SJSA1 (cell line): ENCODE measurements around the gene ELAC2. TPM values are rescaled to one million over a fixed set of nuclear protein-coding genes. Genes with fewer than 3 reads are reported as not detected.

ENCODE experiments used
- DNase-seq, 2 experiments: peaks; one replicate each; pipeline ENCODE4 v3.0.0-alpha.2; 2015 to 2020; ENCODE audit warnings: low spot score in 2 of 2, low read depth in 1 of 2
- H3K27ac ChIP-seq: fragments of 250-450 bp; sonication (Bioruptor Pico); 2 replicates; pipeline ENCODE4 v1.5.1; 2020; ENCODE audit warnings: mild to moderate bottlenecking, moderate library complexity
- H3K27me3 ChIP-seq: fragments of 250-450 bp; sonication (Bioruptor Pico); replicated peaks from 2 replicates; pipeline ENCODE4 v1.5.1; 2020; ENCODE audit warnings: mild to moderate bottlenecking, moderate library complexity
- H3K36me3 ChIP-seq: fragments of 250-450 bp; sonication (Bioruptor Pico); 2 replicates; pipeline ENCODE4 v1.5.1; 2020; ENCODE audit warnings: mild to moderate bottlenecking
- H3K4me1 ChIP-seq: fragments of 250-450 bp; sonication (Bioruptor Pico); replicated peaks from 2 replicates; pipeline ENCODE4 v1.6.1; 2021; ENCODE audit warnings: mild to moderate bottlenecking
- H3K4me3 ChIP-seq: fragments of 250-450 bp; sonication (Bioruptor Pico); 2 replicates; pipeline ENCODE4 v1.5.1; 2020; ENCODE audit warnings: mild to moderate bottlenecking
- H3K9me3 ChIP-seq: fragments of 250-450 bp; sonication (Bioruptor Pico); replicated peaks from 2 replicates; pipeline ENCODE4 v1.5.1; 2020; ENCODE audit warnings: mild to moderate bottlenecking
- total RNA-seq: library from RNA; depleted of rRNA; stranded (reverse); fragments of >200 nt; shearing (Covaris generic); gene quantifications from 2 replicates; pipeline ENCODE4 v1.2.3, GENCODE V29; 2014

Gene ELAC2
- total RNA-seq, 1 experiment from 2014 or later, result 55.7 TPM

DNA sequence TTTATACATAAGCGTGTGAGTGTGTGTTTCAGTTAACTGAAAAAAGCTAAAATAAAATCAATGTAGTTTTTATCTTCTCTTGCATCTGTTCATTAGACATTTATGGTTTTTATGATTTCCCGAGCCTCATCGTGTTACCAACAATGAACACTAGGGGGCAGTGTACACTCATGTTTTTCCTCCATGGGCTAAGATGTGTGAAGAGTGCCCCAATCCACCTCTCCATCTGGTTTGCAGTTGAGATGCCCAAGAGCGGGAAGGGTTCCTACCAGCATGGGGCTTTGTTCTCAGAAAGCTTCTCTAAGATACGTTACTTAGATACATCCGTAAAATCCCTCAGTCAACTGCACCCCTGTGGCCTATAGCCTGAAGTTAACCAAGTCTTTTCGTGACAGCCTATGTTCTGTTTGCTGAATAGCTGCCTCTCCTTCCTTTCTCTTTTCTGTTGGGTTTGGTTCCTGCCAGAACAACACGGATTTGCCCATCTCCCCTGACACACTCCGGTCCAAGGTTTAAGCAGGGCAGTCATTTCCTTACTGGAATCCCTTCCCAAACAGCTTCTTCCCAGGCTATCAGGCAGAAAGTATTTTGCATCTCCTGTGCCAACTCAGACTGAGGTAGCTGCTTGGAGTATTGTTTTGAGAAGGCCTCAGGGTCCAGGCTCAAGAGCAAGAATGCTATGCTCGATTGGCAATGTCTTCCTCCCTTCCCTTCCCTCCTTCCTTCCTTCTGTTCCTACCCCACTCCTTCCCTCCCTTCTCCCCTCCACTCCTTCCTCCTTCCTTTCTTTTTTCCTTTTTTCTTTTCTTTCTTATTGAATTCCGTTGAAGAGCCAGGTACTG is 12.9 kb upstream of the ELAC2 start:
- H3K36me3 ChIP-seq, result no peaks in the 10 kb centered on the region
- no peaks in the 10 kb centered on the region for H3K27me3 ChIP-seq
- no peak overlapping the region for H3K4me3 ChIP-seq
- no peak overlapping the region for H3K27ac ChIP-seq
- H3K4me1 ChIP-seq, result peaks cover 8% of the 10 kb centered on the region
- peak; percentile 53 to 70 for DNase-seq
- no peaks in the 10 kb centered on the region; the same call in 1 of the 2 replicates for H3K9me3 ChIP-seq

DNA sequence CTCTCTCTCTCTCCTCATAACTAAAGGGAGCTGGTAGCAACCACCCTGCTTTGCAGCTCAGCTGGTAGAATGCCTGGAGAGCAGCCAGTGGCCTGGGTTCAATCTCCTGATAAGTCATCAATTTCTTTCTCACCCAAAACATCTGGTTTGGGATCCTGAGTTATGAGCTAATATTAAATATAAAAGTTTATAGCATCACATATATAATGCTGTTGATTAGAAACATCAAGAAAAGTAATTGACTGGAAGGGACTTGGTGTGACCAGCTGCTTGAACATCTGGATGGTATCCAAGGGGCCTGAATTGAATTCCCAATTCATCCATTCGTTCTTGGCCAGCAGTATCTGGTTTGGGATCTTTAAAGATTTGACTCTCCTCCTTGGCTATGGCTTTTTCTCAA is 12.2 kb upstream of the ELAC2 start:
- Histone ChIP-seq H3K36me3 (no peaks in the 10 kb centered on the region), H3K4me3 (no peak overlapping the region), H3K9me3 (no peaks in the 10 kb centered on the region; the same call in 1 of the 2 replicates), H3K27ac (no peak overlapping the region), H3K4me1 (peaks cover 8% of the 10 kb centered on the region), H3K27me3 (no peaks in the 10 kb centered on the region)
- no peak for DNase-seq

DNA sequence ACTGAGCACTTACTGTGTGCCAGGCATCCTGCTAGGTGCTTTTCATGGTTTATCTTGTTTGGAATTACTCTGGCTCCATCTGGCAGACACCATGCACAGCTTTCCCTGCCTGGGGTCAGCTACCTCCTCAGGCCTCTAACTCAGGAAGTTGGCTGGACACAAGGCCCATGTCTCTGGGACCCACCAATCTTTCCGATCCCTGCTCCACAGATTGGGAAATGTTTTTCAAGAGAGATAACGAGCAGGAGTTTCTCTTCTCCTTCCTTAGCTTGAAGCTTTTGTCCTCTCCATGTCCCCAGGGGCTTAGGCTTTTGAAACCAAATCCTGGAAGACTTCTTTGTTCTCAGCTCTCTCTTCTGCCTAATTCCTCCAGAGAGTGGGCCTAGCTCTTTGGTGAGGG is 11.5 kb upstream of the ELAC2 start:
- no peak overlapping the region for H3K4me3 ChIP-seq
- no peak overlapping the region for H3K27ac ChIP-seq
- H3K4me1 ChIP-seq, result peaks cover 12% of the 10 kb centered on the region
- no peaks in the 10 kb centered on the region for H3K27me3 ChIP-seq
- H3K9me3 ChIP-seq, result no peaks in the 10 kb centered on the region; the same call in 1 of the 2 replicates
- no peaks in the 10 kb centered on the region for H3K36me3 ChIP-seq
- DNase-seq, result no peak

DNA sequence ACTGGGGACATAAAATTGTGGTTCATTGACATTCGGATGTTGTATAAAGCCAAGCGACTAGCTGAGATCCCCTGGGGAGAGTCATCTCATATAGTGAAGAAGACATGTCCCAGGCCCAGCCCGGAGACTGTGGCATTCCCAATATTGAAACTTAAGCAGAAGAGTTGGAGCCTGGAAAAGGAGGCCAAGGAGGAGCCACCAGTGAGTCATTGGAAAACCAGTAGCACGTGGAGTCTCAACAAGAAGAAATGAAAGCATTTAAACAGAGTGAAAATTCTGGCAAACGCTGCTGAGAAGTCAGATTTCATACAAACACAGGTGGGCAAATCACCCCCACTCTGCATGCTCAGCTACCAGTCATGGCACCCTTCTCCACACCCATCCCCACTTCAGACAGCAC is 9.4 kb upstream of the ELAC2 start:
- Histone ChIP-seq H3K9me3 (no peaks in the 10 kb centered on the region), H3K27ac (no peak overlapping the region), H3K36me3 (no peaks in the 10 kb centered on the region), H3K4me3 (no peak overlapping the region), H3K27me3 (no peaks in the 10 kb centered on the region), H3K4me1 (peaks cover 14% of the 10 kb centered on the region)
- no peak for DNase-seq

DNA sequence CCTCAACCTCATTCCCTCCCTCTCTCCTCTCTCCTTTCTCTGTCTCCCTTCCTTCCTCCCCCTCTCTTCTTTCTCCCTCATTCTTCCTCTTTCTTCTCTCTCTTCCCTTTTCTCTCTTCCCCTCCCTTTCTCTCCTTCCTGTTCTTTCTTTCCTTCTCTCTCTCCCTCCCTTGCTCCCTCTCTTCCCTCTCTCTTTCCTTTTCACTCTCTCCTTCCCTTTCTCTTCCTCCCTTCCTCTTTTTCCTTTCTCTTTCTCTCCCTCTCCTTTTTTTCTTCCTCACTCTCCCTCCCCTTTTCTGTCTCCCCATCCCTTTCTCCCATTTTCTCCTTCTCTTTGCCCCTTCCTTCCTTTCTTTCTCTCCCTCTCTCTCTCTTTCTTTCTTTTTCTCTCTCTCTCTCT is 7.9 kb upstream of the ELAC2 start:
- H3K9me3 ChIP-seq, result no peaks in the 10 kb centered on the region
- H3K27ac ChIP-seq, result no peak overlapping the region
- DNase-seq, result no peak
- H3K4me3 ChIP-seq, result no peak overlapping the region
- H3K36me3 ChIP-seq, result no peaks in the 10 kb centered on the region
- H3K27me3 ChIP-seq, result no peaks in the 10 kb centered on the region
- H3K4me1 ChIP-seq, result peaks cover 9% of the 10 kb centered on the region

- Histone ChIP-seq H3K9me3 (no peaks in the 10 kb centered on the region), H3K4me1 (0 out of 2 replicates have a peak, but pooled peaks cover 6% of the 10 kb centered on the region), H3K4me3 (no peak overlapping the region), H3K27ac (no peak overlapping the region), H3K36me3 (no peaks in the 10 kb centered on the region), H3K27me3 (no peaks in the 10 kb centered on the region)
- no peak for DNase-seq
These were observed 7.4 kb upstream of the ELAC2 start for GRCh38 chr17:13025258-13025627.

DNA sequence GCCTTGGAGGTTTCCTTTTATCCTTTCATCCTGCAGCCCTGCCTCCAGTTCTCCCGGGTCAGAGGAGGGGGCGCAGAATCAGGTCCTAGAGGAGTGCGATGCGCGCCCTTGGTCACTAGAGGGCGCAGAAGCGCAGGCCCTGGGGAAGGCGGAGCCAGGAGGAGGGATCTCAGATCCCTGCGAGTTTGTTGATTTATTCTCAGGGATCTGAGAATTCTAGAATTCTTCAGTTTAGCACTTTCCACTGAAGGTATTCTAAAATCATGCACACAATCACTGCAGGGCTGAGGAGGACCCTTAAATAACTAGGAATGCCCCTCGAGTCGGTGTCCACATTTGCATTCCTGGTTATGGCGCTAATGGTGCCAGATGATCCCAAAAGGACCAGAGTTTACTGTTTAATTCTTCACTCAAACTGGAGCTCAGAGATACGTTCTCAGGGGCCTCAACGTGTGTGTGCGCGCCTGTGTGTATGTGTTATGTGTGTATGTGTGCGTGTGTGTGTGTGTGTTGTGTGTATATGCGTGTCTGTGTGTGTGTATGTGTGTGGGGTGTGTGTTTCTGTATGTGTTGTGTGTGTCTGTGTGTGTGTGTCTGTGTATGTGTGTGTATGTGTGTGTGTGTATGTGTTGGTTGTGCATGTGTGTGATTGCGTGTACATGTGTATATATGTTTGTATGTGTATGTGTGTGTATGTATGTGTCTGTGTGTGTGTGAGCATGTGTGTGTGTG is 6.9 kb upstream of the ELAC2 start:
- Histone ChIP-seq H3K9me3 (no peaks in the 10 kb centered on the region), H3K4me3 (no peak overlapping the region), H3K27me3 (no peaks in the 10 kb centered on the region), H3K36me3 (no peaks in the 10 kb centered on the region), H3K4me1 (0 out of 2 replicates have a peak, but pooled peaks cover 6% of the 10 kb centered on the region), H3K27ac (no peak overlapping the region)
- peak; percentile 59 to 69 for DNase-seq

GRCh38 chr17:13024016-13024415 is 6.2 kb upstream of the ELAC2 start:
- H3K4me1 ChIP-seq, result 0 out of 2 replicates have a peak, but pooled peaks cover 6% of the 10 kb centered on the region
- no peaks in the 10 kb centered on the region for H3K9me3 ChIP-seq
- DNase-seq, result no peak
- no peak overlapping the region for H3K27ac ChIP-seq
- H3K36me3 ChIP-seq, result no peaks in the 10 kb centered on the region
- H3K4me3 ChIP-seq, result no peak overlapping the region
- H3K27me3 ChIP-seq, result no peaks in the 10 kb centered on the region

GRCh38 chr17:13016881-13017654 is 759 bp downstream of the ELAC2 start:
- Histone ChIP-seq H3K36me3 (peaks cover 50% of the 10 kb centered on the region), H3K27ac (peak overlapping the region; percentile 27), H3K27me3 (no peaks in the 10 kb centered on the region), H3K4me1 (no peaks in the 10 kb centered on the region), H3K4me3 (peak overlapping the region; percentile 91), H3K9me3 (no peaks in the 10 kb centered on the region)
- no peak for DNase-seq

- Histone ChIP-seq H3K4me3 (no peak overlapping the region), H3K27ac (no peak overlapping the region), H3K9me3 (no peaks in the 10 kb centered on the region), H3K4me1 (no peaks in the 10 kb centered on the region), H3K27me3 (no peaks in the 10 kb centered on the region), H3K36me3 (peaks cover 73% of the 10 kb centered on the region)
- DNase-seq, result no peak
These were observed 3.0 kb downstream of the ELAC2 start for GRCh38 chr17:13014801-13015200.

DNA sequence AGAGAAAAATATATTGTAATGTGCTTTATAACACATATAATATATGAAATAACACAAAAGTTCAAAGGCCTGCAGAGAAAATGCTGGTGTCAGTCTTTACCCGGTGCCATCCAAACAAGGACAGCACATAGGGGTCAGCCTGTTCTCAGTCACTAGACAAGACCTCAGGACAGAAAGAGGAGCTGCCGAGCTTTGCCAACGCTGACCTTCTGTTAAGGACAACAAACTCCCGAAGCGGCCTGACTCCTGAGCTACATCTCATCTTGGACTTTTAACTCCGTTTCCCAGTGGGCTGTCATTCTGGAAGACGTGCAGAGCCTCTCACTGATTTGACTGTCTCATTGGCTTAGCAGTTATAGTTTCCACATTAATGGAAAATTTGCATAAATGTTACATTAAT is 6.9 kb downstream of the ELAC2 start:
- no peak overlapping the region for H3K4me3 ChIP-seq
- H3K36me3 ChIP-seq, result peaks cover 90% of the 10 kb centered on the region
- no peaks in the 10 kb centered on the region for H3K27me3 ChIP-seq
- H3K27ac ChIP-seq, result no peak overlapping the region
- no peaks in the 10 kb centered on the region for H3K4me1 ChIP-seq
- H3K9me3 ChIP-seq, result no peaks in the 10 kb centered on the region
- DNase-seq, result no peak

DNA sequence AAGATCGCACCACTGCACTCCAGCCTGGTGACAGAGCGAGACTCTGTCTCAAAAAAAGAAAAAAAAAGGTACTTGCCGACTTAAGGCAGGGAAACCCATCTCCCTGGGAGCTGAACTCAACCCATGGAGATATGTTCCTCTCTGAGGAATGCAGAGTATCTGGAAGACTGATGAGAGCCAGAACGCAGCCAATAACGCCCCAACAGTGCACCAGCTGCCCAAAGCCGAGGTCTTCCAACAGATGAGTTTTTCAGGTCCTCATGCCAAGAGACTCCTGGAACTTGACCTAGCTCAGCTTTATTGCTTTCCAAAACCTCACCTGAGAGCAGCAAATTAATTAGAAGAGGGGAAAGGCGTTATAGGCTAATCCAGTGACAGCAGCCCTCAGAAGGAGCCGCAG is 9.4 kb downstream of the ELAC2 start:
- no peak for DNase-seq
- no peak overlapping the region for H3K27ac ChIP-seq
- H3K4me1 ChIP-seq, result no peaks in the 10 kb centered on the region
- no peaks in the 10 kb centered on the region for H3K27me3 ChIP-seq
- no peaks in the 10 kb centered on the region for H3K9me3 ChIP-seq
- peaks cover 90% of the 10 kb centered on the region for H3K36me3 ChIP-seq
- H3K4me3 ChIP-seq, result no peak overlapping the region

DNA sequence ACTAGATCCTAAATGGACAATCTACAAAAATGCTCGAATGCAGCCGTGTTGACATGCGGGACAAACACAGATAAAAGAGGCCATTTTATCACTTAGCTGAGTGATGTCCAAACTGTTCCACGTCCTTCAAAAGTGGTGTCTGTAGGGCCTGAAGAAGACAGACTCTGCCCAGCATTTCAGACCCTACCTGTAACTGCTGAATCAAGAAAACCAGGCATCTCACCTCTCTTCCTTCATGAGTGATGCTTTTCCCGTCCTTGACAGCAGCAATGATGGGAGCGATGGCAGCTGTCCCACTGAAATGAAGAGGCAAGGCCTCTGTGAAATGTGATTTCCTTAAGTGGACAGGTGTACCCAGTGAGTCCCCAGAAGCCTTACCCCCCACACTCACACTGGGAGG is 12.3 kb downstream of the ELAC2 start:
- no peak overlapping the region for H3K27ac ChIP-seq
- DNase-seq, result no peak
- H3K4me3 ChIP-seq, result no peak overlapping the region
- peaks cover 88% of the 10 kb centered on the region for H3K36me3 ChIP-seq
- no peaks in the 10 kb centered on the region for H3K9me3 ChIP-seq
- no peaks in the 10 kb centered on the region for H3K27me3 ChIP-seq
- no peaks in the 10 kb centered on the region for H3K4me1 ChIP-seq

DNA sequence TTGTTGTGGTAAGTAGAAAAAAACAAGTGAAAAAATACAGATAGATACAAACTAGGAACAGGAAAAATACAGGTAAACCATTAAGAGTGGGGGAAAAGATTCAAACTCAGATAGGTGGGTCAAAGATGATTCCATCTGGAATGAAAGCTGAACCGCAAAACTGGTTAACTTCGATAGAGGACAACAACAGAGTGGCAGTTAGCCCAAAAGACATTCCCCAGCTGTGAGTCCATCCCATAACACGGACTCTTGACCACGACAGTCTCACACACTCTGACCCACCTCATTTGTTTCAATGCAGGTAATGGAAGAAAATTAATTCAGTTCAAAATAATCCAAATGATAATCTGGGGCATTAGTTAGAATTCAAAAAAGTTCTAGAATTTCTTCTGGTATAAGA is 13.5 kb downstream of the ELAC2 start:
- H3K4me1 ChIP-seq, result no peaks in the 10 kb centered on the region
- no peaks in the 10 kb centered on the region for H3K9me3 ChIP-seq
- H3K27ac ChIP-seq, result no peak overlapping the region
- H3K36me3 ChIP-seq, result peaks cover 89% of the 10 kb centered on the region
- no peak for DNase-seq
- no peak overlapping the region for H3K4me3 ChIP-seq
- H3K27me3 ChIP-seq, result no peaks in the 10 kb centered on the region
